GM10847 (cell line): ENCODE data around the gene LSM6.

Experiments
- POLR2A ChIP-seq: IDR thresholded peaks from 2 replicates; pipeline ENCODE4 v1.6.1; 2011; ENCODE audit not compliant: insufficient read length; ENCODE audit errors: extremely low read depth

LSM6 gene

DNA sequence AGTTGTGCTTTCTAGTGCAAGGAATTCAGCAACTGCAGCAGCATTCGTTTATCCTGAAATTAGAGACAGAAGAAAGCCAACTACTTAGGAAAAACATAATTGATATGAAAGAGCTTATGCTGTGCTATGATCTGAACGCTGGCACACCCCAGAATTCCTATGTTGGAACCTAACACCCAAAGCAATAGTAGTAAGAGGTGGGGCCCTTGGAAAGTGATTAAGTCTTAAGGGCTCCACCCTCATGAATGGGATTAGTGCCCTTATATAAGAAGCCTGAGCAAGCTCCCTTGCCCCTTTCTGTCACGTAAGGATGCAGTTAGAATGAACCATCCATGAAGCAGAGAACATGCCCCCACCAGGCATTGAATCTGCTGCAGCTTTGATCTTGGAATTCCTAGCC lies 5.4 kb upstream of the LSM6 start:
- TF ChIP-seq POLR2A = no peak

DNA sequence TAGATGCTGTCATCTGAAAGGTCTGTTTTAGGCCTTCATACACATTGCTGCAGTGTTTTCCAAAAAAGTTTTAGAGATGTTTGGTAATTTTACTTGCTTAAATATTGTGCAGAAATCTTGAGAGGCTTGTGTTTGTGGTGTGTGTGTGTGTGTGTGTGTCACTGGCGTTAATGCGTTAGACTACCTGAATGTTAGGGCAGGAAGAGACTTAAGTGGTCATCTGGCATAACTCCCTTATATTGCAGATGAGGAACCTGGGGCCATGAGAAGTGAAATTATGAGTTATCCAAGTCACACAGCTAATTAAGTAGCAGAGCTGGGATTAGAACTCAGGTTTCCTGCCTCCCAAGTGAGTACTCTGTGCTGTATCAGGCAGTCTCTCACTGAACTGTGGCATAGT lies 1.4 kb downstream of the LSM6 start:
- no peak for TF ChIP-seq POLR2A

DNA sequence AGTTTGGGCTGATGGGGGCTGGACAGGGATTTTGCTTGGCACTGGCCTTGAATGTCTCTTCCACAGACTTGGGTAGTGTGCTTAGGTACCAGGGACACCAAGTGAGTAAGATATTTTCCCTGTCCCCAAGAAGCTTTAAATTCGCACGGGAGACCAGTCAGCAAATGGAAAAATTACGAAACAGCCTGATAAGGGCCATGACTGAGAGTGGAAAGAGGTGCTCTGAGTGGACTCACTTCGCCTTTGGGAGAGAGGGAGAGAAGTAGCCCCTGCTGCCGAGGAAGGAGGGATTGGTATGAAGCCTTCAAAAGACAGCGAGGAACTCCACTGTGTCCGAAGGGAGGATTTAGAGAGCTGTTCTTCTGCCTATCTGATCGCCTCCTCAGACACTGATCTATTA lies 2.6 kb downstream of the LSM6 start:
- TF ChIP-seq POLR2A = no peak

DNA sequence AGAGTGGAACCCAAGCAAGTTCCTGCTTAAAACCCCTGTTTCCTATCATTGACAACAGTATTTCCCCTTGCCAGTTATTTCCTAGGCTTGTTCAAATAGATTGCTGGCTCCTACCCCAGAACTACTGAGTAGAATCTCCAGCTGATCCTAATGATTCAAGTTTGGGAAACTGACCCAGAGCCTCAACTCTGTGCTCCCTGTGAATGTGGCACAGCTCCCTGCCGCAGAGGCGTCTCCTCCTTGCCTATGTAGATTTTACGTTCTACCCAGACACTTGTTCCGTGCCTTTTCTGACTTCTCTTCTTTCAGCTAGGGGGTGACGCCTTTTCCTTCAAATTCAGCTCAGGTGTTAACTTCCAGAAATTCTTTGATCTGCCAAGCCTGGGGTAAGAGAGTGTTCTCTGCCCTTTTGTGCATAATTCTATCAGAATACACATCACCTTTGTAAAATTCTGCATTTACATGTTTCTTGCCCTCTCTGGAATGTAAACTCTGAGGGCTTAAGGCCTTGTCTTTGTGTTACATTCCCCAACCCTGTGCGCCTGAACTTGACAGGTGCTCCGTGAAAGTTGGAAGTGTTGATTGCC lies 4.4 kb downstream of the LSM6 start:
- no peak for TF ChIP-seq POLR2A

DNA sequence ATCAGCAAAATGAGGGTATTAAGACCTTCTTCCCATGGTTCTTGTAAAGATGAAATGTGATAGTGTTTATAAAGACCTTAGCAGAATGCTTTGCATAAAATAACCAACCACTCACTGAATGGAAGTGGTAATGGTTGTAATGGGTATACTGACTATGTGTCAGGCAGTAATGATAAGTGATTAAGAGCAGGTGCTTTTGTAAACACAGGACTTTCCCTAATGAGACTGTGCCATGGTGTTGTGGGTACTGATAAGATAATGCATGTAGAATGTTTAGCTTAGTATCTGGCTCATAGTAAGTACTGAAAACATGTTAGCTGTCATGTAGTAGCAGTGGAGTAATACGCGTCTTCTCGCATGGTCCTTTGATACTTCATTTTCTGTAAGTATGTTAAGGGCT lies 6.9 kb downstream of the LSM6 start:
- TF ChIP-seq POLR2A = no peak

DNA sequence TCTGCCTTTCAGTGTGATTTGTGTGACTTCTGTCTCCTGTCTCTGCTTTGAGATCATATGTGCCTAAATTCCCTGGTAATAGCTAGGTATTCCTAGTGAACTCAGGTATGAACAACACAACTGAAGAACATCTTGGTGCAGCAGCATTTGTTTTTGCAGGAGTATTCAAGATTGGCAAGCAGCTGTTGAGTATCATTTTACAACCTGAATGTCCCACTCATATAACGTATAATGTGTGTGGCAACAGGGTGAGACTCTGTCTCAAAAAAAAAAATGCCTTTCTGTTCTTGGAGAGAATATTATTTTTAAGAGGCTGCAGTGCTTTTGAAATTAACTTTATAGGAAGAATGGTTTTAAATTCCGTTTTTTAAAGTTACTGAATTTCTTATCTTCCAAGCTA lies 7.7 kb downstream of the LSM6 start:
- no peak for TF ChIP-seq POLR2A

DNA sequence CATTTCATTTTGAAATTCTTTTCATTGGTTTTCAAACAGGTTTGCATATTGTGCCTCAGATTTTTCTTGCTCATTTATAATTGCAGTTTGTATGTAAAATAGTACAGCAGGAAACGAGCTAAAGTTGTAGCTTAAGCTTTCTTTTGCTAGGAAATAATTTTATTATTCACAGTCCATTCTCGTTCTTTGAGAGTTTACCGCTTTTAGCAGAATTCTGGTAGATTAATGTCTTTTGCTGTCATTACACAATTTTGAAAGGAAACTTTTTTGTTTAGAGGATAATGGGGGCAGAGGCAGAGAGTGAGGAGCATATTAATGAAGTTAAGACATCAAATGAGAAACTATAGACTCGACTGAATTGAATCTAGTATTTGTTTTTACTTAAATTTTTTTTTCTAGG lies 10.5 kb downstream of the LSM6 start:
- no peak for TF ChIP-seq POLR2A

DNA sequence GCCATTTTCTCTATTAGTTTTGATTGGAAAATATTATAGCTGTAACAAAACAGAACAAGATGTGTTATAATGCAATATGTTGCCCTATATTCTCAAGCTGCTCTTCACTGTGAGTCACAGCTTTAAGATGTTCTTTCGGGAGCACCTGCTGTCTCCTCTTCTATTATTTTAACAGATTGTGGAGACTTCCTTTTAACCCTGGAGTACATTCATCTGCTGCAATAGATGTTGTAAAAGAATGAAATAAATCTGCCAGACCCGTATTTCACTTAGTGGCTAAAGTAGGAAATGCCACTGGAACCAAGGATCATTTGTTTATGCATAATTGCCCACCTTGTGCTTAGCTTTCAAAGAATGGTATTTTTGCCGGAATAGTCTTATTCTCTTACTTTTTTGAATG lies 11.1 kb downstream of the LSM6 start:
- TF ChIP-seq POLR2A = no peak

DNA sequence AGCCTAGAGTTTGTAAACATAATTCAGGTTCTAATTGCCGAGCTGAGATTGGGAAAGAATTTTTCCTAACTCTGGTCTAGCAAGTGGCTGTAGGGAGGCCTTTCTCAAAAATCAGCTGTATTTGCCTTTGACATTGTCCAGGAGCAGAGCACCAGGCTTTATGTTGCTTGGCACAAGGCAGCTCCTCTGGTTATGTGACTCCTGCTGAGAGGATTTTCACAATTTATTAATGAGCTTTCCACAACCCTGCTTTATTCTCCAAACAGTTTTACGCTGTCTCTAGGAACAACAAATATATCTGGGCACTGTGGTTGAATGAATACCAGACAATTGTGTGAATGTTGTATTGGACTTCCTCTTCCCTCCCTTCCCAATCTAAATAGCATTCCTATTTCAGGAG lies 14.9 kb downstream of the LSM6 start:
- no peak for TF ChIP-seq POLR2A

DNA sequence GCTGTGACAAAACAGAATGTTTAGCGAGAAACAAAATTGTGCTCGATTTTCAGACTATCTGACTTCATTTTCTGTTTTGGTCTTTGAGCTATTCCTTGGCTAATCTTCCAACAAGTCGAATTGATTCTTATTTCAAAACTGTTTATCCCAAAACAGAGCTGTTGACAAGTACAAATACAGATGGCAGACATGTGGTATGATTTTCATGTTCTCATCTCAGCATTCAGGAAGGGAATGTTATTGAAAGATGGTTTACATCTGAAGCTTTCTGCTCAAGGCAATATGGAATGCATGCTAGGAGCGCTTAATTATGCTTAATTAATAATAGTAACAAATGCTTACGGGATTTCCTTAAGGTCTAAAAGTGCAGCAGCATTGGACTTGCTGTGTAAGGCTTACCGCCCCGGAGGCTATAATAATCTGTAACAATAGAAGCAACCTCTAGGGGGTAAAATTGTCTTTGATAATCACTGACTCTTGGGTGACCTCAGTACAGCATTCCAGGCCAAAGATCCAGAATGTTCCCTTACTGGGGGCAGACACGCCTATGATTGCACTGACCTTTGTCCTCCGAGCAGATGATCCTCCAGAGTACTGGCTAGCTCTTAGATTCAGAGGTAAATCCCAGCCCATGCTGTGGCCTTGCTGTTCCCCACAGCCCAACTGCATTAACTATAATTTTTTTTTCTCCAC lies 16.4 kb downstream of the LSM6 start:
- TF ChIP-seq POLR2A = no peak

DNA sequence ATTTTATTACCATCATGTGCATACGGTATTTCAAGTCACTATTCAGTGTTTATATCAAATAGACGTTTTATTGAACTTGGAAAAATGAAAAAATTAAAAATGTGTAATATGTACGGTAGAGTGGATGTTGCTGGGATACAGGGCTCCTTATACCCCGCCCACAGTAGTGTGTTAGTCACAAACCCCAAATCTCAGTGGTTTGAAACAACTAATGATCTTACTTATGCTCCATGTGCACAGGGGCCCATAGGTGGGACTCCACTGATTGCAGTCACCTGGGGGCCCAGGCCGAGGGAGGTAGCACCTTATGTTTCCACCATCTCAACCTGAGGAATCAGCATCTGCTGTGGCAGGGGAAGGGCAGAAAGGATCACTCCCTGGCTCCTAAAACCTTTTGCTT lies 18.1 kb downstream of the LSM6 start:
- no peak for TF ChIP-seq POLR2A

DNA sequence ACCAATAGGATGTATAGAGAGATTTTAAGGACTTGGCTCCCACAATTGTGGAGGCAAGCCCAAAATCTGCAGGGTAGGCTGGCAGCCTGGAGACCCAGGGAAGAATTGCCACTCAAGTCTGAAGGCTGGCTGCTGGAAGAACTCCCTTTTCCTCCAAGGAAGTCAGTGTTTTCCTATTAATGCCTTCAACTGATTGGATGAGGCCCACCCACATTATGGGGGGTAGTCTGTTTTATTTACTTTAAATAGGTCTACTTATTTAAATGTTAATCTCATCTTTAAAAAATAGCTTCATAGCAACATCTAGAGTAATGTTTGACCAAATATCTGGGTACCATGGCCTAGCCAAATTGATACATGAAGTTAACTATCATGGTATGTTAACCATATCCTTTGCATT lies 18.7 kb downstream of the LSM6 start:
- no peak for TF ChIP-seq POLR2A

DNA sequence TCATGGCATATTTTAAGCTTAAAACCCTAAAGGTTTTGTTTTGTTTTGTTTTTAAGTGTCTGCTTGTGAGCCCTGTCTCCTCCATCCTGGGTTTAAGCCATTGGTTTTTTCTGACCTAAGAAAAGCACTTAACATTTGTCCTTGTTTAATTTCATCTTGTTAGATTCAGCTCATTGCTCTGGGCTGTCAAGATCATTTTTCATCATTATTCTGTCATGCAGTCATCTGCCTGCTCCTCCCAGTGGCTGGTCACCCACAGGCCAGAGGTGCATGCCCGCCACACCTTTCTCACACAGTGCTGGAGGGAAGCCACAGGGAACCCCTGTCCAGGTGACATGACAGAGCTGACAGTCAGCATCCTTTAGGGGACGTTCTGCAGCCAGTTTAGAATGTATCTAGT lies 27.1 kb downstream of the LSM6 start:
- no peak for TF ChIP-seq POLR2A

DNA sequence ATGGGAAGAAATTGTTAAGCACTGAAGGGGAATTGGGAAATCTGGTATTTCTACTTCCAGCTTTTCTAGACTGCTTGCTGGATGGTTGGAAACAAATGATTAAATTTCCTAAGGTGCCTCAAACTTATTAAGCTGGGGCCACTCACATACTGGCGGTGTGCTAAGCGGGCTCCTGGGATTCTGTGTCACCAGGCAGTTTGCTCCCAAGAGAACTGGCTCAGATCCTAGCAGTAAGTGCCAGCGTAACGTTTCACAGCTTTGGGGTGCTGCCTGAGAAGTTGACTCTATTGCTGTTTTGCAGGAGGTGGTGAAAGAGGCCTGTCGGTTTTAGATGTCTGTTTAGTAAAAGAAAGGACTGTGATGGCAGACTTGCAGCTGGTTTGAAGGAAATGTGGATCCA lies 31.9 kb downstream of the LSM6 start:
- no peak for TF ChIP-seq POLR2A

DNA sequence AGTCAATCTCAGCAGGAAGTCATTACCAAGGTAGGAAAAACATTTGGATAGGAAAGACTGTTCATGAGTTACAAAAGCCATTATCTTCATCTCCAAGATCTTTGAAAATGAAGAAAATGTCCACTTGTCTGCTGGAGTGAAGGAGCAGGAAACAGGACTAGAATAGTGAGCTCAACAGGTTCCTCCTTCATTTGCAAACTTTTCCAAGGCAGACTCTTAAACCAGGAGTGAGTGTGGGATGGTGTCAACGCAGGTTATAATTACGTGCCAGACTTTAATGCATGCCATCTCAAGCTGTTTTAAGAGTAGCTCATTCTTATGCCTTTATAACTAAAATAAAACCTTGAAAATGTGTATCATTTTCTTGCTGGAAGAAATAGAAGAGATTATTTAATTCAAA lies 35.4 kb downstream of the LSM6 start:
- TF ChIP-seq POLR2A = no peak

DNA sequence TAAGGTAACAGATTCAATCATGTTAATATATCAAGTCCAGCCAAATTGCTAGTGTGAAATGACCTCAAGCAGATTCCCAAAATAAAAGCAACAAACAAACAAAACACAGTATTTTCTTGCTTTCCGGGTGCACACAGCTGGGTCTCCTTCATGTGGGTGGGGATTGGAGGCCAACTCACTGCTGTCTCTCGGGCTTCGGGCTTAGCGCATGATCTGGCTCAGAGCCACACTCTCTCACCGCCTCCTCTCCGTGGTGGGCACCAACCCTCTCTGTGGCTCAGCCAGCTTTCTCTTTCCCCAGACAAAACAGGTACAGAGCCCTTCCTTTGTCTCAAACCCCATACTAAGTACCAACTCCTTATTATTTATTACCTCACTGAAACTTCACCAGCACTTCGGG lies 35.9 kb downstream of the LSM6 start:
- no peak for TF ChIP-seq POLR2A

DNA sequence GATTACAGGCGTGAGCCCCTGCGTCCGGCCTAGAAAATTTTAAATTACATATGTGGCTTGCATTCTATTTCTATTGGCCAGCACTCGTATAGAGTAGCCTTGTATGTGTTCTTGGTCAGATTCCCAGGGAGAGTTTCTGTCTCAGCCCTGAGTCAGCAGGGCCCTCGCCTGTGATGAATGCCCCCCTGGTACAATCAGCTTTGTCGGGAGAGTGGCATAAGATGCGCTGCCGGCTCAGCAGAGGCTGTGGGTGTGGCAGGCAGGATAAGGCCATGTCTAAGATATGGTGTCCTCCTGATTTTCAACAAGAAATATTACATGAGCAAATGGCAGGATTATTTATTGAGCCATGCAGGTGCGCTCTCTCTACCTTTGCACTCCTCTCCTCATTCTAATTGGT lies 37.3 kb downstream of the LSM6 start:
- TF ChIP-seq POLR2A = no peak
